Measurements from ENCODE around the gene SAA1.

SAA1 gene

DNA sequence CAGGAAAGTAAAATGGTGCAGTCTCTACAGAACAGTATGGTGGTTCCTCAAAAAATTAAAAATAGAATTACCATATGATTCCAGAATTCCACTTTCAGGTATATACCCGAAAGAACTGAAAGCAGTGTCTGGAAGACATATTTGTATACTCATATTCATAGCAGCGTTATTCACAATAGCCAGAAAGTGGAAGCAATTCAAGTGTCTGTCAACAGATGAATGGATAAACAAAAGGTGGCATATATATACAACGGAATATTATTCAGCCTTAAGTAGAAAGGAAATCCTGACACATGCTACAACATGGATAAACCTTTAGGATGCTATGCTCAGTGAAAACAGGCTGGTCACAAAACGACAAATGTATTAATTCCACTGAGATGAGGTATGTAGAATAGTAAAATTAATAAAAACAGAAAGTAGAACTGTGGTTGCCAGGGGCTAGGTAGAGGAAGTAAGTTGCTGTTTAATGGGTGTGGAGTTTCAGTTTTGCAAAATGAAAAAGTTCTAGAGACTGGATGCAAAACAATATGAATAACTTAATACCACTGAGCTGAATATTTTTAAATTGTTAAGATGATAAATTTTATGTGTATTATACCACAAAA, 14.5 kb downstream of the SAA1 start:
- Histone ChIP-seq H3K36me3 (ENCODE audit: control insufficient read depth in 2 of 2, insufficient read depth in 1 of 2, low read length in 2 of 2) (peaks cover 7 to 69% of the 10 kb centered on the region in 2 experiments), H3K9me3 (ENCODE audit: control insufficient read depth, insufficient read depth, low read depth, low read length) (no peaks in the 10 kb centered on the region), H3K27ac (ENCODE audit: extremely low read depth, low read depth, low read length) (no peak overlapping the region), H3K4me1 (ENCODE audit: control insufficient read depth, insufficient read depth, low read length) (no peaks in the 10 kb centered on the region), H3K4me3 (ENCODE audit: low read depth, low read length) (no peak overlapping the region)
- TF ChIP-seq ZNF16 (tag by site-specific recombination; IDR thresholded peaks at IDR 0.05; ENCODE audit: low read depth): no peak
- TF ChIP-seq ZEB2 (tag by site-specific recombination; IDR thresholded peaks at IDR 0.05): no peak
- TF ChIP-seq ZNF561 (tag by site-specific recombination; IDR thresholded peaks at IDR 0.05; ENCODE audit: borderline replicate concordance): no peak
- TF ChIP-seq ZNF76 (tag by site-specific recombination; IDR thresholded peaks at IDR 0.05; ENCODE audit: borderline replicate concordance, low read depth): no peak
- TF ChIP-seq HOXD13 (CRISPR knock-in tag; IDR thresholded peaks at IDR 0.05; ENCODE audit: borderline replicate concordance): no peak
- TF ChIP-seq ZNF416 (tag by site-specific recombination; IDR thresholded peaks at IDR 0.05): no peak
- TF ChIP-seq ZNF514 (tag by site-specific recombination; IDR thresholded peaks at IDR 0.05): no peak
- TF ChIP-seq, protein P1, sequence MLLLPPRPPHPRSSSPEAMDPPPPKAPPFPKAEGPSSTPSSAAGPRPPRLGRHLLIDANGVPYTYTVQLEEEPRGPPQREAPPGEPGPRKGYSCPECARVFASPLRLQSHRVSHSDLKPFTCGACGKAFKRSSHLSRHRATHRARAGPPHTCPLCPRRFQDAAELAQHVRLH (tag by site-specific recombination; IDR thresholded peaks at IDR 0.05): no peak
- TF ChIP-seq ZNF677 (tag by site-specific recombination; IDR thresholded peaks at IDR 0.05): no peak
- no peak for TF ChIP-seq ZNF658 (tag by site-specific recombination; IDR thresholded peaks at IDR 0.05)
- no peak for TF ChIP-seq MYNN (tag by site-specific recombination; IDR thresholded peaks at IDR 0.05; ENCODE audit: borderline replicate concordance)
- no peak for TF ChIP-seq YY1 (tag by site-specific recombination; IDR thresholded peaks at IDR 0.05)
- CTCF ChIA-PET: interaction anchor here (1.5 kb wide), 1 partner anchor 37 kb away, joined by 4 read pairs; no protein-coding TSS in a partner anchor
- POLR2A ChIA-PET: no interaction called here

DNA sequence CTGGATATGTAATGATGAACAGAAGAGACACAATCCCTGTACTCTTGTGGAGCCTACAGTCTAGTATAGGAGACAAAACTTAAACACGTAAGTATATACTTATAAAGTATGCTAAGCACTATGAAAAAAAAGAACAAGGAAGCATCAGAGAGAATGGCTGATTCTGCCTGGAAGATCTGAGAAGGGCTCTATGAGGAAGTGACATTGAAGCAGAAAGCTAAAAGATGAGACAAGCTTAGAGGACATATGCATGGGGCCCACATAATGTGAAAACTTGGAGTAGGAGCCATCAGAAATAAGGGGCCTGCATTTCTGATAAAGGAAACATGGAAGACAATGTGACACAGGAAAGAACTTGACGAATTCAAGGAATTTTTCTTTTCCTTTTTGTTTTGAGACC, 16.6 kb downstream of the SAA1 start:
- CTCF ChIA-PET: interaction anchor here (1.4 kb wide), 1 partner anchor 39 kb away, joined by 3 read pairs; no protein-coding TSS in a partner anchor
- peaks cover 7 to 87% of the 10 kb centered on the region in 2 experiments for H3K36me3 ChIP-seq (ENCODE audit: control insufficient read depth in 2 of 2, insufficient read depth in 1 of 2, low read length in 2 of 2)
- no peak for TF ChIP-seq ZNF777 (tag by site-specific recombination; IDR thresholded peaks at IDR 0.05; ENCODE audit: borderline replicate concordance)
- no peak for TF ChIP-seq ZNF155 (tag by site-specific recombination; IDR thresholded peaks at IDR 0.05)
- TF ChIP-seq ZXDB (tag by site-specific recombination; IDR thresholded peaks at IDR 0.05): no peak
- TF ChIP-seq, protein P2, sequence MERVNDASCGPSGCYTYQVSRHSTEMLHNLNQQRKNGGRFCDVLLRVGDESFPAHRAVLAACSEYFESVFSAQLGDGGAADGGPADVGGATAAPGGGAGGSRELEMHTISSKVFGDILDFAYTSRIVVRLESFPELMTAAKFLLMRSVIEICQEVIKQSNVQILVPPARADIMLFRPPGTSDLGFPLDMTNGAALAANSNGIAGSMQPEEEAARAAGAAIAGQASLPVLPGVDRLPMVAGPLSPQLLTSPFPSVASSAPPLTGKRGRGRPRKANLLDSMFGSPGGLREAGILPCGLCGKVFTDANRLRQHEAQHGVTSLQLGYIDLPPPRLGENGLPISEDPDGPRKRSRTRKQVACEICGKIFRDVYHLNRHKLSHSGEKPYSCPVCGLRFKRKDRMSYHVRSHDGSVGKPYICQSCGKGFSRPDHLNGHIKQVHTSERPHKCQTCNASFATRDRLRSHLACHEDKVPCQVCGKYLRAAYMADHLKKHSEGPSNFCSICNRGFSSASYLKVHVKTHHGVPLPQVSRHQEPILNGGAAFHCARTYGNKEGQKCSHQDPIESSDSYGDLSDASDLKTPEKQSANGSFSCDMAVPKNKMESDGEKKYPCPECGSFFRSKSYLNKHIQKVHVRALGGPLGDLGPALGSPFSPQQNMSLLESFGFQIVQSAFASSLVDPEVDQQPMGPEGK (tag by site-specific recombination; IDR thresholded peaks at IDR 0.05): no peak
- TF ChIP-seq ZNF211 (tag by site-specific recombination; IDR thresholded peaks at IDR 0.05; ENCODE audit: low read depth): no peak
- no peak for TF ChIP-seq ZNF473 (tag by site-specific recombination; IDR thresholded peaks at IDR 0.05)
- TF ChIP-seq ZNF514 (tag by site-specific recombination; IDR thresholded peaks at IDR 0.05): no peak
- TF ChIP-seq, protein P3, sequence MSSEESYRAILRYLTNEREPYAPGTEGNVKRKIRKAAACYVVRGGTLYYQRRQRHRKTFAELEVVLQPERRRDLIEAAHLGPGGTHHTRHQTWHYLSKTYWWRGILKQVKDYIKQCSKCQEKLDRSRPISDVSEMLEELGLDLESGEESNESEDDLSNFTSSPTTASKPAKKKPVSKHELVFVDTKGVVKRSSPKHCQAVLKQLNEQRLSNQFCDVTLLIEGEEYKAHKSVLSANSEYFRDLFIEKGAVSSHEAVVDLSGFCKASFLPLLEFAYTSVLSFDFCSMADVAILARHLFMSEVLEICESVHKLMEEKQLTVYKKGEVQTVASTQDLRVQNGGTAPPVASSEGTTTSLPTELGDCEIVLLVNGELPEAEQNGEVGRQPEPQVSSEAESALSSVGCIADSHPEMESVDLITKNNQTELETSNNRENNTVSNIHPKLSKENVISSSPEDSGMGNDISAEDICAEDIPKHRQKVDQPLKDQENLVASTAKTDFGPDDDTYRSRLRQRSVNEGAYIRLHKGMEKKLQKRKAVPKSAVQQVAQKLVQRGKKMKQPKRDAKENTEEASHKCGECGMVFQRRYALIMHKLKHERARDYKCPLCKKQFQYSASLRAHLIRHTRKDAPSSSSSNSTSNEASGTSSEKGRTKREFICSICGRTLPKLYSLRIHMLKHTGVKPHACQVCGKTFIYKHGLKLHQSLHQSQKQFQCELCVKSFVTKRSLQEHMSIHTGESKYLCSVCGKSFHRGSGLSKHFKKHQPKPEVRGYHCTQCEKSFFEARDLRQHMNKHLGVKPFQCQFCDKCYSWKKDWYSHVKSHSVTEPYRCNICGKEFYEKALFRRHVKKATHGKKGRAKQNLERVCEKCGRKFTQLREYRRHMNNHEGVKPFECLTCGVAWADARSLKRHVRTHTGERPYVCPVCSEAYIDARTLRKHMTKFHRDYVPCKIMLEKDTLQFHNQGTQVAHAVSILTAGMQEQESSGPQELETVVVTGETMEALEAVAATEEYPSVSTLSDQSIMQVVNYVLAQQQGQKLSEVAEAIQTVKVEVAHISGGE (tag by site-specific recombination; conservative IDR thresholded peaks at IDR 0.05; ENCODE audit: low read depth): no peak
- TF ChIP-seq, protein P4, sequence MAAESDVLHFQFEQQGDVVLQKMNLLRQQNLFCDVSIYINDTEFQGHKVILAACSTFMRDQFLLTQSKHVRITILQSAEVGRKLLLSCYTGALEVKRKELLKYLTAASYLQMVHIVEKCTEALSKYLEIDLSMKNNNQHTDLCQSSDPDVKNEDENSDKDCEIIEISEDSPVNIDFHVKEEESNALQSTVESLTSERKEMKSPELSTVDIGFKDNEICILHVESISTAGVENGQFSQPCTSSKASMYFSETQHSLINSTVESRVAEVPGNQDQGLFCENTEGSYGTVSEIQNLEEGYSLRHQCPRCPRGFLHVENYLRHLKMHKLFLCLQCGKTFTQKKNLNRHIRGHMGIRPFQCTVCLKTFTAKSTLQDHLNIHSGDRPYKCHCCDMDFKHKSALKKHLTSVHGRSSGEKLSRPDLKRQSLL (tag by site-specific recombination; IDR thresholded peaks at IDR 0.05): no peak
- TF ChIP-seq, protein P5, sequence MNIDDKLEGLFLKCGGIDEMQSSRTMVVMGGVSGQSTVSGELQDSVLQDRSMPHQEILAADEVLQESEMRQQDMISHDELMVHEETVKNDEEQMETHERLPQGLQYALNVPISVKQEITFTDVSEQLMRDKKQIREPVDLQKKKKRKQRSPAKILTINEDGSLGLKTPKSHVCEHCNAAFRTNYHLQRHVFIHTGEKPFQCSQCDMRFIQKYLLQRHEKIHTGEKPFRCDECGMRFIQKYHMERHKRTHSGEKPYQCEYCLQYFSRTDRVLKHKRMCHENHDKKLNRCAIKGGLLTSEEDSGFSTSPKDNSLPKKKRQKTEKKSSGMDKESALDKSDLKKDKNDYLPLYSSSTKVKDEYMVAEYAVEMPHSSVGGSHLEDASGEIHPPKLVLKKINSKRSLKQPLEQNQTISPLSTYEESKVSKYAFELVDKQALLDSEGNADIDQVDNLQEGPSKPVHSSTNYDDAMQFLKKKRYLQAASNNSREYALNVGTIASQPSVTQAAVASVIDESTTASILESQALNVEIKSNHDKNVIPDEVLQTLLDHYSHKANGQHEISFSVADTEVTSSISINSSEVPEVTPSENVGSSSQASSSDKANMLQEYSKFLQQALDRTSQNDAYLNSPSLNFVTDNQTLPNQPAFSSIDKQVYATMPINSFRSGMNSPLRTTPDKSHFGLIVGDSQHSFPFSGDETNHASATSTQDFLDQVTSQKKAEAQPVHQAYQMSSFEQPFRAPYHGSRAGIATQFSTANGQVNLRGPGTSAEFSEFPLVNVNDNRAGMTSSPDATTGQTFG (tag by site-specific recombination; IDR thresholded peaks at IDR 0.05; ENCODE audit: borderline replicate concordance): no peak
- no peak for TF ChIP-seq ZNF548 (tag by site-specific recombination; IDR thresholded peaks at IDR 0.05)
- no peak for TF ChIP-seq ZSCAN16 (tag by site-specific recombination; IDR thresholded peaks at IDR 0.05)
- no peak for TF ChIP-seq ZFP37 (tag by site-specific recombination; IDR thresholded peaks at IDR 0.05)
- TF ChIP-seq, protein P6, sequence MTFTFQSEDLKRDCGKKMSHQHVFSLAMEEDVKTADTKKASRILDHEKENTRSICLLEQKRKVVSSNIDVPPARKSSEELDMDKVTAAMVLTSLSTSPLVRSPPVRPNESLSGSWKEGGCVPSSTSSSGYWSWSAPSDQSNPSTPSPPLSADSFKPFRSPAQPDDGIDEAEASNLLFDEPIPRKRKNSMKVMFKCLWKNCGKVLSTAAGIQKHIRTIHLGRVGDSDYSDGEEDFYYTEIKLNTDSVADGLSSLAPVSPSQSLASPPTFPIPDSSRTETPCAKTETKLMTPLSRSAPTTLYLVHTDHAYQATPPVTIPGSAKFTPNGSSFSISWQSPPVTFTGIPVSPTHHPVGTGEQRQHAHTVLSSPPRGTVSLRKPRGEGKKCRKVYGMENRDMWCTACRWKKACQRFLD (tag by site-specific recombination; IDR thresholded peaks at IDR 0.05): no peak

More for the DNA sequence above, 16.6 kb downstream of the SAA1 start:
- POLR2A ChIA-PET: no interaction called here
- Histone ChIP-seq H3K9me3 (ENCODE audit: control insufficient read depth, insufficient read depth, low read depth, low read length) (no peaks in the 10 kb centered on the region), H3K4me1 (ENCODE audit: control insufficient read depth, insufficient read depth, low read length) (no peaks in the 10 kb centered on the region), H3K27ac (ENCODE audit: extremely low read depth, low read depth, low read length) (no peak overlapping the region), H3K4me3 (ENCODE audit: low read depth, low read length) (no peak overlapping the region)
